ENCODE measurements around the gene RAD51B.

The RAD51B gene

DNA sequence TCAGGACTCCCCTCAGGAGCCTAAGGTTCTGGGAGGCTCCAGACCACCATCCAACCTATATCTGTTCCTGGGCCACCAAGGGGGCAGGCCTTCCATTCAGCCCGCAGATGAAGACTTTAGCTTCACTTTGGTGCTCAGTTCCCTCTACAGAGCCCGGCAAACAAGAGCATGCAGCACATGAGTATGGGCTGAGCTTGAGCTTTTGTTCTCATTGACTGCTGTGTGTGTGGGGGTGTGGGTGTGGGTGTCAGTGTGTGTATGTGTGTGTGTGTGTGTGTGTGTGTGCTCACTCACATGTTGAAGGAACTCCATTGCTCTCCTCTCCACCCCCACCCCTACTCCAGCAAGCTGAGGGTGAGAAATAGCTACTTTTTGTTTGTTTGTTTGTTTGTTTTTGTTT is 754.1 kb downstream of the RAD51B start:
- DNase-seq (ENCODE audit: low read depth in 2 of 2) = no peak

- no peak for DNase-seq (ENCODE audit: low read depth in 2 of 2)
Observed at GRCh38 chr14:68574461-68574860, 754.9 kb downstream of the RAD51B start.

DNA sequence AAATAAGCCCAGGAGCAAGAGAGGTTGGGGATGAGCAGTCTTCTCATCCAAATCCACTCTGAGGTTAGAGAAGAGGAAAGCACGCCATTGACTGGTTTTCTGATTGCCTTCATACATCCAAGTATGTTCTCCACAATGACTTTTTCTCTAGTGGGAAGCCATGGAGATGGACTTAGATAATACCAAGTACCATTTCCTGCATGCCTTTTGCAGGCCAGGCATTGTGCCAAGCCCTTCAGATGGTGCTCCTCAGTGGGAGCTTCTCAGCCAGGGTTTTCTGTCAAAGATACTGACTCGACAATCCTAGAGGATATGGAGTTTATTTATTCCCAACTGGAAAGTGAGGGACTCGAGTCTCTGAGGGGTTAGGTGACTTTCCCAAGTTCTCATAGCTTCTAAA is 755.3 kb downstream of the RAD51B start:
- DNase-seq (ENCODE audit: low read depth in 2 of 2) = no peak

DNA sequence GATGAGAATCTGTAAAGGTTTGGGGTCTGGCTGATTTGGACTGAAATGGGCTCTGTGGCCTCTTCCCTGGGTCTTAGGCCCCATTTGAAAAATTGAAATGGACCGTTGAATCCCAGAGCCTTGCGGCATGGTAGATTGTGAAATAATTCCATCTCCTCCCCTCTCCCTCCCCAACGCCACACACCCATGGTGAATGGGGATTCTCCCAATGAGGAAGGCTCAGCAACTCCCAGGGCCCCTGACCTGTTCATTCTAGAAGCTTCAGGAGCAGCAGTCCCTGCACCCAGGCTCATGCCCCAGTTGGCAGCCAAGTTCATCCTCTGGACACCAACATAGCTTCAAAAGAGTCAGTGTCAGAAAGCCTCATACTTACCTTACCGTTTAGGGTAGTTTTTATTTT is 755.8 kb downstream of the RAD51B start:
- DNase-seq (ENCODE audit: low read depth in 2 of 2) = no peak

DNA sequence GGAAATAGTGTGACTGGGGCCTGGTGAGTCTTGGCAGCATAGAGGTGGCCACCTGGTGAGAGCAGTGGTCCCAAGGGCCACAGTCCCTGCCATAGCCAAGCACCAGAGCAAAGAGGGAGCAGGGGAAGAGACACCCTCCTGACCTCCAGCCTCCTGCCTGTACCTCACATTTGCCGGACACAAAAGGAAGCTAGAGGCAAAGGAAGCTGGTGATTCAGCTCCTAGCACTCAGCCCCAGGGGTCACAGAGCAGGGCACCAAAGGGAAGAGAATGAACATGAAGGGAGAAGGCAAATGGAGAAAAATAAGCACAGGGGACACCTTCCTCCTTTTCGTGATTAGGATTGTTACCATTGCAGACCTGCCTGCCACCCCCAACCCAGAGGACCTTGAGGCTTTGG is 756.5 kb downstream of the RAD51B start:
- no peak for DNase-seq (ENCODE audit: low read depth in 2 of 2)

- no peak for DNase-seq (ENCODE audit: low read depth in 2 of 2)
Observed at GRCh38 chr14:68576496-68577244, 757.1 kb downstream of the RAD51B start.

- no peak for DNase-seq (ENCODE audit: low read depth in 2 of 2)
Observed at GRCh38 chr14:68577802-68578541, 758.4 kb downstream of the RAD51B start.

DNA sequence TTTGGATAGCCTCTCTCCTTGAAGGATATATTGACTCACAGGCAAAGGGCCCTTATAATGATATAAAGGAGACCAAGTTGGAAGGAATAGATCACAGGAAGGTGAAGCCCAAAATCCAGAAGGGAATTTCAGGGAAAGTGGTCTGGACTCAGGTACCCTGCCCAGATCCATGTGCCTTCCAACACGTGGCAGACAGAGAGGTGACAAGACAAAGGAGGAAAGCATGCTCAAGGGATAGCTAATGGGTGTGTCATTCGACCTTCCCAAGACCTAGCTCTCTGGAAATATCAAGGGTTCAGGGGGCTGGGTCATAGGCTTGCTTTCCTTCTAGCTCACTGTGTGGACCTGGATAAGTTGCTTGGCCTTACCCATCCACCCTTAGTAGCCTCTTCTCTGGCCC is 759.0 kb downstream of the RAD51B start:
- no peak for DNase-seq (ENCODE audit: low read depth in 2 of 2)

DNA sequence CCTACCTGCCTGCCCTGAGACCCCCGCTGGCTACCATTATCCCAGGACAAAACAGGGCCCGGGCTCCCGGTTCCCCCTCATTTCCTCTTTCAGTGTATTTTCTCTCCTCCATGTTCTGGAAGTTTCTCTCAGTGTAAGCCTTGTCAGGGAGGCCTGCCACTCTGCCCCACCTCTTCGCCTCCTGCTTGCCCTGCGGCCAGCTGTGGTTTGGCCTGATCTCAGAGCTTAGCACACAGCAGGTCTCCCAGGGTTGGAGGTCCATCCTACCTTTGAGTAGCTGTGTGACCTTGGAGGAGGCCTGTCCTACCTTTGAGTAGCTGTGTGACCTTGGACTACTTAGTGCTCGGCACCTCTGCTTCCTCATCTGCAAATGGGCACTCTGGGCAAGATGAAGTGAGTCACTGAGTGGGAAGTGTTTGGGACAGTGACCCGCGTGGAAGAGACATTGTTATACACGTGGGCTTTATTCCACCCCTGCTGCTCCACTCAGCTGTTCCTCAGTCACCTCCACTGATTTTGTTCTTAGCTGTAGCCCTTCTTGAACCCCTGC is 760.6 kb downstream of the RAD51B start:
- no peak for DNase-seq (ENCODE audit: low read depth in 2 of 2)

- DNase-seq (ENCODE audit: low read depth in 2 of 2) = no peak
Observed at GRCh38 chr14:68580671-68581070, 761.1 kb downstream of the RAD51B start.

DNA sequence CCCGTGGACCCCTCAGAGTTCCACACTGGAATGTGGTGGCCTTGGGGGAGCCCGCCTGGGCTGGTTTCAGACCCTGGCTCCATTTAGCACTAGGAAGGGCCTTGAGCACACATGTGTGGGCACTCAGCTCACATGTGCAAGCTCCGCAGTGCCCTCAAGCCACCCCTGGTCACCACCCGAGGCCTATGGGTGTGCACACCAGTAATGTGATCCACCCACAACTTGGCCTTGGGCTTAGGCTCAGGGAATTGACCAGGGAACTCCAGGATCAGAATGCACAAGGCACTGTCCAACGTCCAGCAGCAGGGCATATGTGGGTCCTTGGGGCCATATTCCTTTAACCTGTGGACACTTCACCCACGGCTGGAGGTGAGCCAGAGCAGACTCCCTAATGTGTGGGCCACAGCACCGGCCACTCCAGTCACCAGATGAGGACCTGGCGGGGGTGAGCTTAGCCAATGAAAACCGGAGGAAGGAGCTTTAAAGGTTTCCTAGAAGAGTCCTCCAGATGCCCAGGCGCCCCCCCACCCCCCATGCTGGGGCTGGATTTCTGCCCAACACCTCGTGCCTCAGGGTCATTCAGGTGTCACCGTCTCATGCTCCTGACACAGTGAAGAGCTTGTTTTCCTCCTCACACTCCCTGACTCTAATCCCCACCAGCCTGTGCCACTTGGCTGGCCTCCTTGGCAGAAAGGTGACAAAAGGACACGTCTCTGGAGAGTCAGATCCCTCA is 764.1 kb downstream of the RAD51B start:
- no peak for DNase-seq (ENCODE audit: low read depth in 2 of 2)

GRCh38 chr14:68584786-68585185 is 765.2 kb downstream of the RAD51B start:
- DNase-seq (ENCODE audit: low read depth in 2 of 2) = no peak

DNA sequence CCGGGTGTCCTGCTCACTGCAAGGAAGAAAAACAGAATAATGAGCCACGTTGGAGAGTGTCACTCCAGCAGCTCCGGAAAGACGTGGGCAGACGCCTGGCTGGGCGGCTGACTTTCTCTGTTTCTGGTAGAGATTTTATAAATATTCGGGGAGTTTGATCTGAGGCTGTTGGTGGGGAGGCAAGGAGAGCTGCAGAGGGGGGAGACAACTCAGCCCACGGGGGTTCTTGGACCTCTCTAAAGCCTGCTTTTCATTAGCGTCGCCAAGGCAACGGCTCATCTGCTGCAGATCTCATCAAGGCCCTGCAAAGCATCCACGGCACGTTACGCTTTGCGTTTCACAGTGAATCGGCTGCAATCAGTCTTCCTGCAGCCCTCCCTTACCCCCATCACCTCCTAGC is 766.1 kb downstream of the RAD51B start:
- DNase-seq (ENCODE audit: low read depth in 2 of 2) = no peak

GRCh38 chr14:68586896-68587751 is 767.5 kb downstream of the RAD51B start:
- DNase-seq (ENCODE audit: low read depth in 2 of 2) = no peak

DNA sequence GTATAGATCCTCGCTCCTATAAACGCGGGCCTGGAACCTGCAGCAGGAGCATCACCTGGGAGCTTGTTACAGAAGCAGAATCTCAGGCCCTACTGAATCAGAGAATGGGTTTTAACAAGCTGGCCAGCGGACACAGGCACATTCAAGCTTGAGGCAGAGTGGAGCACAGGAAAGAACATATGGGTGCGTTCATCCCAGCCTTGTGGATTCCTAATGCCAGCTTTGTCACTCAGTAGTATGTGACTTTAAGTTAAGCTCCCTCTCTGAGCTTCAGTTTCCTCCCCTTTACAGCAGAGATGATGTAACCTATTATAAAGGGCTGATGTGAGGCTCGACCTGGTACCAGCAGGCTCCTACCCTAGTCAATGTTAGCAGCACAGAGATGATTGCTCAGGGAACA is 768.4 kb downstream of the RAD51B start:
- no peak for DNase-seq (ENCODE audit: low read depth in 2 of 2)

GRCh38 chr14:68589447-68590200 is 770.0 kb downstream of the RAD51B start:
- DNase-seq (ENCODE audit: low read depth in 2 of 2) = no peak

DNA sequence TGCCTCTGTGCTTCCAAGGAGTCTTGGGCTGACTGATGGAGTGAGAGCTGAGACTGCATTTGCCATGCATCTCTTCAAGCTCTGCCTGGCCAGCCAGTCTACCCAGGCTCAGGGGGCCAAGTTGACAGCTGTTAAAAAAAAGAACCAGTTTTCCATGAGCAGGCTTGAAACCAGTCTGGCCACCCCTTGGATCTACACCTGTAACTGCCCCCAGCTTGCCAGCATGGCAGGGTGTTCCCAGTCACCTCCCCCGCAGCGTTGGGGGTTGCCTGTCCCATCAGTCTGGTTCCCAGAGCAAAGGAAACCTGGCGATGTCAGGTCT is 770.6 kb downstream of the RAD51B start:
- no peak for DNase-seq (ENCODE audit: low read depth in 2 of 2)

DNA sequence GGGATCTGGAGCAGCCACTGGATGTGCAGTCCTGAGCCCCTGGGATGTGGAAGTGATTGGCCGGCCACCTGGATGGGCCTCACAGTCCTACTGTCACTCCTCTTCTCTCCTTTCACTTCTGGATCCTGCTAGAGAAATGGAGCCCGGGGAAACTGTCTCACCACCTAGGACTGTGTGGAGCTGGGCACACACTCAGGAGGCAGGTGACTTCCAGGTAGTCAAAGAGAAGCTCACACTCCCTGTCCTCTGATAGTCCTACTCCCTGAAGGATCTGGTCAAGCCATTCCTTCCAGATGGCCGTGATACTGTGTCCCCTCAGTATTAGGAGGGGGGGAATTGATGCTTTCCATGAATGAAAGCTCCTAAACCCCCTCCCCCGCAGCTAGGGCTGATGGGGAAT is 772.2 kb downstream of the RAD51B start:
- DNase-seq (ENCODE audit: low read depth in 2 of 2) = no peak

DNA sequence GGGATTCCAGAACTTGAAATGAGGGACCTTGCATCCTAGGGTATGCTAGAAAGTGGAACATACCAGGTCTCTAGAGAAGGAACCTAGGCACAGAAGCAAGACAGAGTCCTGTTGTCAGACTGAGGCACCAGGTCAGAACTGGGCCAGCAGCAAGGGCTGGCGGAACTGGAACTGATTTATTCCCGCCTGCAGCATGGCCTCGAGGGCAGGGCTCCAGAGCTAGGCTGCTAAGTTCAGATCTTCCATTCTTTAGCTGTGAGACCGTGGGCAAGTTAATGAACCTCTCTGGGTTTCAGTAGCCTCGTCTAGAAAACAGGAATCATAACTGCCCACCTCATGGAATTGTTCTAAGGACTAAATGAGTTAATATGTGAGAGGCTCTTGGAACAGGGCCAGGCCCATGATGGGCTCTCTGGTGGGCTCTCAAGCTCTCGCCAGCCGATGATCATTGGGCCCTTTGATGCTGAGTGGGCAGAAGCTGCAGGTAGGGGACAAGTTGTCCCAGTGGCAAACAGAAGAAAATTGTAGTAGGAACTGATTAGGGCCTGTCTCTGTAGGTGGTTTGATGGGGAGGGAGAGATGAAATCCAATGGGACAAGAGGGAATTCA is 773.5 kb downstream of the RAD51B start:
- DNase-seq (ENCODE audit: low read depth in 2 of 2) = no peak

DNA sequence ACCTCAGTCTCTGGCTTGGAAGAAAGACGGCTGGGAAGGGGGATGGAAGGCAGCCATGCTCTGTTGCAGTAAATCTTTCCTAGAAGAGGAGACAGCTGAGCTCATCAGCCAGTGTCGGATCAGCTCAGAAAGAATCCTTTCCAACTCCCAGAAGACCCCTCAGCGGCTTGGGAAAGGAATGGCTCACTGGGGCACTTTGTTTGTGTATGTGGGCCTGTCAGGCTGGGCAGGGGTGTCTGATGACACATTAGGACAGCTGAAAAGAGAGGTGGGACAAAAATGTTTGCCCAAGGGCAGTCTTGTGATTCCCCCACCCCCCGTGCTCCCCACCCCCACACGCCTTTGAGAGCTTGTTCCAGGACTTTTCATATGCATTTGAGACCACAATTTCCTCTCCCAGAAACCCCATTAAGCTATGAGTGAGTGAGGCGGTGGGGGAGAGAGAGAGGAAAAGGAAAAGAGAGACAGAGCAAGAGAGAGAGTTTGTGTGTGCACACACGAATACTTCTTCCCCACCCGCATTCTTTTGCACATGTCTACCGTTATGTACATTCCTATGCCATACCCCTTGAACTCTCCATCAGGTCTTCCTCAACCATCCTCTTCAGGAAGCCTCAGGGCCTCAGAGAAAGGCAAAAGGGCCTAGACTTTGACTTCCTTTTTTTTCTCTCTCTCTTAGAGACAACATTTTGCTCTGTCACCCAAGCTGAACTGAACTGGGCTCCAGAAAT is 774.4 kb downstream of the RAD51B start:
- no peak for DNase-seq (ENCODE audit: low read depth in 2 of 2)
